Hepatocyte (in vitro differentiated cells): Measurements from ENCODE around the gene CCZ1.
"Not testable (repeated sequence)": the region's sequence is repeated elsewhere in the genome, so short reads cannot be mapped to it uniquely, and the experiment has no call there.

ENCODE experiments used
- CTCF ChIP-seq: fragments of 200-600 bp; sonication (generic); IDR thresholded peaks from 2 replicates; pipeline ENCODE4 v1.5.1; 2016; ENCODE audit warnings: antibody characterized with exemption, mild to moderate bottlenecking; ENCODE audit not compliant: poor library complexity
- EZH2 ChIP-seq: fragments of 200-600 bp; sonication (generic); IDR thresholded peaks from 2 replicates; pipeline ENCODE4 v1.6.1; 2016; ENCODE audit warnings: antibody characterized with exemption, mild to moderate bottlenecking, borderline replicate concordance

DNA sequence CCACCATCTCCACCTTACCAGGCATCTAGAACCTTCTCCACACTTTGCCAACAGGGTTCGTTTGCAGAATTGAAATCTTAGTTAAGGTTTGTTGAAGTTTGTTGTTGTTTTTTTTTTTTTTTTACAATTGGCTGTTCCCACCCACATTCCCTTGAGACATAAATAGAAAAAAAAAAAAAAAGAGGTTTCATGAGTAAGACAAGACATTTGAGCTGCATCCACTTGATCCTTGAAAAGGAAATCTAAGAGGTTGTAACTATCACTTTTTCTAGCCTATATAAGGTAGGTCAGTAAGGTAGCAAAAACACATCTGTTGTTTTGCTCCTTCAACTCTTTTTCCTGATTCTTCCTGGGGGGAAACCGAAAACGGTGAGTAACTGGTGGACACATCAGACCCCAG lies 18.9 kb upstream of the CCZ1 start:
- not testable (repeated sequence) for TF ChIP-seq CTCF, EZH2
